ENCODE measurements around the gene RAB11FIP3. TPM values are rescaled to one million over a fixed set of nuclear protein-coding genes. Genes with fewer than 3 reads are reported as not detected.
"Not testable (repeated sequence)": the region's sequence is repeated elsewhere in the genome, so short reads cannot be mapped to it uniquely, and the experiment has no call there.

Gene RAB11FIP3
- total RNA-seq, 2 donors from 2014 or later = 33.2 to 93.2 TPM

DNA sequence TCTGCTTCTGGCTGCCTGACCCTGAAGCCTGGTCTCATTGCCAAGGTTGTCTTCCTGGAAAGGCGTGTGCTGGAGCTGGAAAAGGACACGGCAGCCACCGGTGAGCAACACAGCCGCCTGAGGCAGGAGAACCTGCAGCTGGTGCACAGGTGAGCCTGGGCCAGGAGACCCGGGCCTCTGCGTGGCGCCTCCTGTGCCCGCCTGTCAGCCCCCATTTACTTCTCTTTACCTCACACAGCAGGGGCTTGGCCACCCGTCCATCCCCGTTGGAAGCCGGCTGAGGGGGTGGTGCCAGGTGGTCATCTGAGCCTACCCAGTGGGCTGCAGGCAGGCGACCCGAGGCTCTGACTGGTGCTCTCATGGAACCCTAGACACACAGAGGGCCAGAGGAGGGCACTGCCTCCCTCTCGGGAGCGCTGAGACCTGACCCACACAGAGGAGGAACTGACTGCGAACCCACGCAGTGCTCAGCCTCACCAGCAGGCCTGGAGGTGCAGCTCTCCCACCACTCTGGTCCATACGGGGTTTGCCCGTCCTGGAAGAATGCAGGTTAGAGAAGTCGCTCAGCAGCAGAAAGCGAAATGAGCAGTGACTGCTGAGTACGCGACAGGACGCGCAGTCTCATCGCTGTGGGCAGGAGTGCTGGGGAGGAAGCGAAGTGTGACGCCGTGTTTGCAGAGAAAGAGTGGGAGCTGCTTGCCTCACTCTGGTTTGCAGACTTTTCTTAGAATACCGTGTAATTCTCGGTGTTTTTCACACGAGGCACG is 80.2 kb downstream of the RAB11FIP3 start:
- Histone ChIP-seq H3K4me1 (replicated peaks) (no peaks in the 10 kb centered on the region), H3K4me3 (no peak overlapping the region), H3K9me3 (no peaks in the 10 kb centered on the region), H3K27ac (no peak overlapping the region), H3K27me3 (replicated peaks; ENCODE audit: insufficient read depth) (no peaks in the 10 kb centered on the region), H3K36me3 (no peaks in the 10 kb centered on the region)
- WGBS = 85% methylated on average over 32 of the region's 33 CpGs
- TF ChIP-seq, protein P1, sequence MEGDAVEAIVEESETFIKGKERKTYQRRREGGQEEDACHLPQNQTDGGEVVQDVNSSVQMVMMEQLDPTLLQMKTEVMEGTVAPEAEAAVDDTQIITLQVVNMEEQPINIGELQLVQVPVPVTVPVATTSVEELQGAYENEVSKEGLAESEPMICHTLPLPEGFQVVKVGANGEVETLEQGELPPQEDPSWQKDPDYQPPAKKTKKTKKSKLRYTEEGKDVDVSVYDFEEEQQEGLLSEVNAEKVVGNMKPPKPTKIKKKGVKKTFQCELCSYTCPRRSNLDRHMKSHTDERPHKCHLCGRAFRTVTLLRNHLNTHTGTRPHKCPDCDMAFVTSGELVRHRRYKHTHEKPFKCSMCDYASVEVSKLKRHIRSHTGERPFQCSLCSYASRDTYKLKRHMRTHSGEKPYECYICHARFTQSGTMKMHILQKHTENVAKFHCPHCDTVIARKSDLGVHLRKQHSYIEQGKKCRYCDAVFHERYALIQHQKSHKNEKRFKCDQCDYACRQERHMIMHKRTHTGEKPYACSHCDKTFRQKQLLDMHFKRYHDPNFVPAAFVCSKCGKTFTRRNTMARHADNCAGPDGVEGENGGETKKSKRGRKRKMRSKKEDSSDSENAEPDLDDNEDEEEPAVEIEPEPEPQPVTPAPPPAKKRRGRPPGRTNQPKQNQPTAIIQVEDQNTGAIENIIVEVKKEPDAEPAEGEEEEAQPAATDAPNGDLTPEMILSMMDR (IDR thresholded peaks at IDR 0.05) = no peak
- no peak for TF ChIP-seq POLR2A (IDR thresholded peaks at IDR 0.05)
- TF ChIP-seq POLR2AphosphoS5 (IDR thresholded peaks at IDR 0.05) = no peak
- intact Hi-C loops (cut with DNase I) = no loop called here
- no peak for DNase-seq (ENCODE audit: low spot score)

DNA sequence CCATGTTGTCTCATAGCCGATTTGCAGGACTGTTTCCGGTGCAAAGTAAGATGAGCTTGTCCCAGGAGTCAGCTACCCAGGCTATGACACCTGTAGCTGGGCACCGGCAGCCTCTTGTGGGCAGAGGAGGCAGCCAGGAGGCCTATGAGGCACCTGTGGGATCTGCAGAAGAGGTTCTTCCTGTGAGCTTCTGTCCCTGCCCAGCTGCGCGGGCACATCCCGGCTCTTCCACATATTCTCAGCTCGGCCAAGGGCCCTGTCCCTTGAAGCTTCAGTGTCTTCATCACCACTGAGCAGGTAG is 80.7 kb downstream of the RAB11FIP3 start:
- intact Hi-C loops (cut with DNase I) = no loop called here
- Histone ChIP-seq H3K9me3 (no peaks in the 10 kb centered on the region), H3K4me3 (no peak overlapping the region), H3K27me3 (replicated peaks; ENCODE audit: insufficient read depth) (no peaks in the 10 kb centered on the region), H3K36me3 (no peaks in the 10 kb centered on the region), H3K4me1 (replicated peaks) (no peaks in the 10 kb centered on the region), H3K27ac (no peak overlapping the region)
- DNase-seq (ENCODE audit: low spot score) = no peak
- TF ChIP-seq POLR2A (IDR thresholded peaks at IDR 0.05) = no peak
- TF ChIP-seq POLR2AphosphoS5 (IDR thresholded peaks at IDR 0.05) = no peak
- TF ChIP-seq, protein P1 (IDR thresholded peaks at IDR 0.05) = no peak
- 91% methylated on average over 7 of the region's 7 CpGs for WGBS

DNA sequence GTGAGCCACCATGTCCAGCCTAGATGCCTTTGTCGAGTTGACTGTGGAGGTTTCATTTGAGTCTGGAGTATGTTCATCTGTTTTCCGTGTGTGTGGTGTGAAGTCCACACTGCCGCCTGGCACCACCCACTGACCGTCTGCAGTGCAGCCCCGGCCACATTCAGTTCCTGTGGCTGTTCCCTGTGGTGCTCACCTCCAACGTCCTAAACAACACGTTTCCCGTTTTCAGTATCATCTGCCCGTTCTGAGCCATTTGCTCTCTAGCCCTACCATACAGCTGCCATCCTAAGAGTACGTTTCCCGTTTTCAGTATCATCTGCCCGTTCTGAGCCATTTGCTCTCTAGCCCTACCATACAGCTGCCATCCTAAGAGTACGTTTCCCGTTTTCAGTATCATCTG is 82.1 kb downstream of the RAB11FIP3 start:
- H3K9me3 ChIP-seq; DNase-seq (ENCODE audit: low spot score); H3K27me3 ChIP-seq (replicated peaks; ENCODE audit: insufficient read depth); H3K4me1 ChIP-seq (replicated peaks); H3K27ac ChIP-seq; H3K36me3 ChIP-seq; H3K4me3 ChIP-seq; intact Hi-C loops (cut with DNase I): not testable (repeated sequence)
- WGBS = 84% methylated on average over 14 of the region's 14 CpGs

DNA sequence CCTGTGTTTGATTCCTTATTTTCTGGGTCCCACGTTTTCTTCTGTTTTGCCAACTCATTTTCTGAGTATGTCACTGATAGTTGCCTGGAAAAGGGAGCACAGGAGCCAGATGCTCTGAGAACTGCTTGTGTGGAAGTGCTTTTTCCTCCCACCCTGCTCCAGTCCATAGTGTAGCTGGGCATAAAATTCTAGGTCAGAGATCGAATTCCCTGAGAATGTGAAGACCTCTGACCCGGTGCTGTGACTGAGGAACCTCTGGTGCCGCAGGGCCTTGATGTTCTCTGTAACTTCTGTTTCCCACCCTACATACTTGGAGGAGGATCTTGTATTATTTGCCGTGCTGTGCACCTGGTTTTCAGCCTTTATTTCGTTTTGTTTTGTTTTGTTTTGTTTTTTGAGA is 82.5 kb downstream of the RAB11FIP3 start:
- no peaks in the 10 kb centered on the region for H3K36me3 ChIP-seq
- no peak for DNase-seq (ENCODE audit: low spot score)
- WGBS = 79% methylated on average over 6 of the region's 6 CpGs

DNA sequence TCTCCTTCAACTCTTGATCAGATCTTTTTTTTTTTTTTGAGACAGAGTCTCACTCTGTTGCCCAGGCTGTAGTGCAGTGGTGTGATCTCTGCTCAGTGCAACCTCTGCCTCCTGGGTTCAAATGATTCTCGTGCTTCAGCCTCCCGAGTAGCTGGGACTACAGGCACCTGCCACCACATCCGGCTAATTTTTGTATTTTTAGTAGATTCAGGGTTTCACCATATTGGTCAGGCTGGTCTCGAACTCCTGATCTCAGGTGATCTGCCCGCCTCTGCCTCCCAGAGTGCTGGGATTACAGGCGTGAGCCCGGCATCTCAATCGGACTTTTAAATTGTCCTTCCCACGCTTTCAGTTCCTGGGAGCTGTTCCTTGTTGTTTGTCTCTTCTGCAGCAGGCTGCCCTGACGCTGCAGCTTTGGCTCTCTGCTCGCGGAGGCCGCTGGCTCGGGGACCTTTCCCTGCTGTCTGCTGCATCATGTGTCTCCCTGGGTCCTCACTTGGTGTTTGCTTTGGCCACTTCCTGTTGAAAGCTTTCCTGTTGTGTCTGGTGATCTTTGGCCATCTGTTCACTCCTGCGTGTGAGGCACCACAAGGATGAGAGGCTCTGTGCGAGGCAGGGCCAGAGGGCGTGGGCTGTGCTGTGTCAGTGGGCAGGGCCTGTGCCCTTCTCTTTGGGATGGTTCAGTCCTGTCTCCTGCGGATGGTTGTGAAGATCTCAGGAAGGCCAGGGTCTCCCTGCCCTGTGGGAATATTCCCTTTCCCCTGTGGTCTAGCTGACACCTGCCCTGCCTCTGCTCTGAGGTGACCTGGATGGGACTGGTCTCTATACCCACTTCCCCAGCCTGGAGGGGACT is 83.7 kb downstream of the RAB11FIP3 start:
- Histone ChIP-seq H3K4me3 (no peak overlapping the region), H3K36me3 (no peaks in the 10 kb centered on the region), H3K27me3 (replicated peaks; ENCODE audit: insufficient read depth) (no peaks in the 10 kb centered on the region), H3K4me1 (replicated peaks) (no peaks in the 10 kb centered on the region), H3K9me3 (no peaks in the 10 kb centered on the region), H3K27ac (peak overlapping the region in 1 of 2 donors; percentile 58)
- intact Hi-C loops (cut with DNase I) = no loop called here
- no peak for DNase-seq (ENCODE audit: low spot score)
- 77% methylated on average over 18 of the region's 18 CpGs for WGBS
- TF ChIP-seq POLR2A (IDR thresholded peaks at IDR 0.05) (no peak), POLR2AphosphoS5 (IDR thresholded peaks at IDR 0.05) (peak; percentile 22)
- TF ChIP-seq, protein P1 (IDR thresholded peaks at IDR 0.05) = no peak

More for the DNA sequence above, 82.5 kb downstream of the RAB11FIP3 start:
- no peak overlapping the region for H3K27ac ChIP-seq
- no peaks in the 10 kb centered on the region for H3K9me3 ChIP-seq
- H3K4me1 ChIP-seq (replicated peaks) = no peaks in the 10 kb centered on the region
- TF ChIP-seq POLR2AphosphoS5 (IDR thresholded peaks at IDR 0.05) (no peak), POLR2A (IDR thresholded peaks at IDR 0.05) (no peak)
- TF ChIP-seq, protein P1 (IDR thresholded peaks at IDR 0.05) = no peak
- H3K4me3 ChIP-seq = no peak overlapping the region
- H3K27me3 ChIP-seq (replicated peaks; ENCODE audit: insufficient read depth) = no peaks in the 10 kb centered on the region
- intact Hi-C loops (cut with DNase I) = no loop called here

Measured in prostate gland (tissue), 2 donors.